GM12878 (cell line): ENCODE measurements around the gene NCAPD2. TPM values are rescaled to one million over a fixed set of nuclear protein-coding genes. Genes with fewer than 3 reads are reported as not detected.
A peak's percentile ranks its signal among the peaks of the same experiment; 100 is the strongest.

Experiments used
- ATAC-seq: fragments of 200-7000 bp; cut with Tn5 transposase; 3 replicates; pipeline ENCODE4 v1.9.1; 2020; ENCODE audit warnings: mild to moderate bottlenecking, moderate library complexity
- BruUV-seq: library from RNA; stranded (reverse); fragments of 400-500 nt; replicated peaks from 2 replicates; lab custom pipeline; 2021; lab: Mats Ljungman, UMichigan
- CTCF ChIA-PET: fragments of 300-600 bp; sonication (Branson Sonifier 250); formaldehyde crosslinking; extraction: SDS; loops from one replicate; lab custom pipeline; 2021; ENCODE audit warnings: inconsistent platforms; lab: Yijun Ruan, JAX
- POLR2A ChIA-PET: fragments of 350-600 bp; formaldehyde crosslinking; extraction: SDS; loops from one replicate; lab custom pipeline; 2021; ENCODE audit warnings: inconsistent platforms; lab: Charles Lee
- RAD21 ChIA-PET: fragments of 300-600 bp; sonication (Branson Sonifier 250); formaldehyde crosslinking; loops from one replicate; lab custom pipeline; 2023; ENCODE audit warnings: antibody characterized with exemption; ENCODE audit not compliant: unreplicated experiment; lab: Charles Lee
- SMC1A ChIA-PET: fragments of 300-600 bp; sonication (Branson Sonifier 250); formaldehyde crosslinking; loops from one replicate; lab custom pipeline; 2023; ENCODE audit not compliant: unreplicated experiment, uncharacterized antibody; lab: Charles Lee
- DNase-seq: peaks from one replicate; pipeline ENCODE4 v3.0.0-alpha.2; 2011; ENCODE audit warnings: low read depth, low spot score
- FAIRE-seq: peaks from 3 replicates; lab custom pipeline; 2011; peaks lifted over from hg19 to GRCh38; lab: Jason Lieb, UNC
- H2AFZ ChIP-seq: 2 replicates; pipeline ENCODE4 v1.6.0; 2011; ENCODE audit warnings: low read depth, low read length, control low read depth; ENCODE audit not compliant: control insufficient read depth
- H3K27ac ChIP-seq: 2 replicates; pipeline ENCODE4 v1.5.1; 2011; ENCODE audit warnings: control low read depth; ENCODE audit not compliant: control insufficient read depth, insufficient read depth
- H3K27me3 ChIP-seq, 2 experiments: replicated peaks in 1 of 2; 2 replicates each; pipeline versions ENCODE4 v1.6.0 to v1.6.1; 2011; ENCODE audit warnings: low read length in 1 of 2; ENCODE audit not compliant: control insufficient read depth in 2 of 2, insufficient read depth in 2 of 2
- H3K36me3 ChIP-seq, 2 experiments: 2 replicates each; pipeline ENCODE4 v1.5.1; 2011; ENCODE audit warnings: low read length in 1 of 2; ENCODE audit not compliant: control insufficient read depth in 2 of 2, insufficient read depth in 2 of 2
- H3K4me1 ChIP-seq: 2 replicates; pipeline ENCODE4 v1.6.1; 2011; ENCODE audit warnings: mild to moderate bottlenecking, low read length, moderate library complexity, mixed read lengths; ENCODE audit not compliant: control insufficient read depth, insufficient read depth
- H3K4me2 ChIP-seq: 2 replicates; pipeline ENCODE4 v1.6.0; 2011; ENCODE audit warnings: control low read depth; ENCODE audit not compliant: control insufficient read depth, insufficient read depth
- H3K4me3 ChIP-seq: fragments of 200-600 bp; sonication (generic); 2 replicates; pipeline ENCODE4 v1.5.1; 2016
- H3K79me2 ChIP-seq: 2 replicates; pipeline ENCODE4 v1.6.0; 2011; ENCODE audit warnings: low read length; ENCODE audit not compliant: control insufficient read depth, insufficient read depth
- H3K9ac ChIP-seq: 2 replicates; pipeline ENCODE4 v1.8.0; 2011; ENCODE audit warnings: low read length, control low read depth, mixed read lengths; ENCODE audit not compliant: control insufficient read depth, insufficient read depth
- H3K9me3 ChIP-seq: replicated peaks from 3 replicates; pipeline ENCODE4 v1.5.1; 2011; ENCODE audit warnings: mild to moderate bottlenecking, low read length; ENCODE audit not compliant: control insufficient read depth, insufficient read depth
- H4K20me1 ChIP-seq: 2 replicates; pipeline ENCODE4 v1.6.0; 2011; ENCODE audit not compliant: control insufficient read depth, insufficient read depth
- CBFB ChIP-seq: IDR thresholded peaks from 2 replicates; pipeline ENCODE4 v1.6.1; 2016; ENCODE audit warnings: antibody characterized with exemption, low read depth
- CUX1 ChIP-seq: IDR thresholded peaks from 2 replicates; pipeline ENCODE4 v1.6.1; 2012; ENCODE audit warnings: improper control_type of control experiment, low read depth, low read length; ENCODE audit not compliant: insufficient replicate concordance
- IRF3 ChIP-seq: fragments of 450-650 bp; IDR thresholded peaks from 2 replicates; pipeline ENCODE4 v1.6.1; 2014; ENCODE audit warnings: mild to moderate bottlenecking
- KLF5 ChIP-seq: fragments of 450-650 bp; IDR thresholded peaks from 2 replicates; pipeline ENCODE4 v1.6.1; 2014; ENCODE audit warnings: mild to moderate bottlenecking; ENCODE audit not compliant: partially characterized antibody
- MXI1 ChIP-seq: fragments of 150-350 bp; IDR thresholded peaks from 2 replicates; pipeline ENCODE4 v1.6.1; 2011; ENCODE audit warnings: low read depth, mild to moderate bottlenecking, inconsistent platforms, low read length, improper control_type of control experiment
- NFXL1 ChIP-seq: fragments of 450-650 bp; IDR thresholded peaks from 2 replicates; pipeline ENCODE4 v1.6.1; 2017; ENCODE audit warnings: antibody characterized with exemption, mild to moderate bottlenecking, borderline replicate concordance
- POLR2A ChIP-seq: IDR thresholded peaks from 2 replicates; pipeline ENCODE4 v1.6.1; 2011; ENCODE audit warnings: low read depth, mild to moderate bottlenecking, low read length
- POU2F2 ChIP-seq: IDR thresholded peaks from 3 replicates; pipeline ENCODE4 v1.6.1; 2011; ENCODE audit warnings: low read depth, mild to moderate bottlenecking, low read length, borderline replicate concordance
- SUZ12 ChIP-seq: fragments of 200-600 bp; sonication (generic); IDR thresholded peaks from one replicate; pipeline ENCODE4 v1.6.1; 2018; ENCODE audit warnings: antibody characterized with exemption, mild to moderate bottlenecking; ENCODE audit not compliant: unreplicated experiment
- ZSCAN29 ChIP-seq: fragments of 450-650 bp; IDR thresholded peaks from 2 replicates; pipeline ENCODE4 v1.6.1; 2017; ENCODE audit warnings: mild to moderate bottlenecking, moderate library complexity
- WGBS: methylation state at CpG from one replicate; pipeline ENCODE4 v1.1.6; 2016; ENCODE audit warnings: low lambda C conversion rate; ENCODE audit not compliant: insufficient replicate concordance, insufficient coverage; ENCODE audit errors: missing lambda C conversion rate; 5-methylcytosine and 5-hydroxymethylcytosine counted together
- in situ Hi-C: fragments of 300-500 bp; cut with MboI; formaldehyde crosslinking; loops from 9 replicates; pipeline ENCODE4 v1.14.3; 2018; ENCODE audit warnings: mixed read lengths
- intact Hi-C: fragments of 100-400 bp; cut with micrococcal nuclease; formaldehyde crosslinking; loops from one replicate; pipeline ENCODE4 v1.14.2; 2022; ENCODE audit not compliant: unreplicated experiment
- polyA plus RNA-seq, 11 experiments: library from polyadenylated mRNA; depleted of rRNA in 4 of 11; unstranded in 6 of 11; stranded (reverse) in 5 of 11; fragments of >200 nt; fragmentation: Nextera tagmentation in 4 of 11; fragmentation: Illumina TruSeq in 1 of 11; extraction: Ambion mirVana in 4 of 11; extraction: Trizol in 1 of 11; gene quantifications; 1 replicate in 1 of 11; 2 replicates in 10 of 11; pipeline versions ENCODE4 v1.2.1 to v1.2.3, GENCODE V29; 2011 to 2016; ENCODE audit warnings: inconsistent platforms in 2 of 11, missing spikeins in 2 of 11, low read depth in 1 of 11
- total RNA-seq, 4 experiments: library from RNA; depleted of rRNA in 3 of 4; stranded (reverse); fragments of >200 nt in 3 of 4; fragmentation: Illumina TruSeq in 1 of 4; extraction: Trizol in 1 of 4; gene quantifications; 2 replicates each; pipeline versions ENCODE4 v1.2.1 to v1.2.3, GENCODE V29; 2013 to 2021

NCAPD2 gene
- total and polyA plus RNA-seq, 10 of the 15 experiments (the other 5 are each of a cell fraction or from before 2014, with no cell fraction given) = 24.2 to 160 (median 110) TPM

DNA sequence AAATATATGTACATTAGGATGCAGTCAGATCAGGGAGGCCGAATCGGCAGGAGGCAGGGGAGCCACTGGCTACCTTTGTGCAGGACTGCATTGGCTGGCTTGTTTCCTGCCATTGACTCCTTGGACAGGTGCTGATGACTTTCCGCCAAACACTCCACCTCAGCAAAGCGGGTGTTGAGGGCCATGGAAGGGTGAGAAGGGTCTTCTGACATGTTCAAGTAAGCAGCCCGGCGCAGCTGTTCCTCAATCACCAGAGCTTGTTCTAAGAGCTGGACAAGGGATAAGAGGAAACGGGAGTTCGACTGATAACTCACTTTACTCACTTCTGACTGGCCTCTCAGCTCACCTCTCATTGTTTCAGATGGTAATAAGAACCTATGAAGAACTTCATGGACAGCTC, 79.1 kb downstream of the NCAPD2 start:
- Histone ChIP-seq H3K4me2 (no peak overlapping the region), H3K4me1 (no peaks in the 10 kb centered on the region), H3K27ac (no peak overlapping the region), H3K9ac (no peak overlapping the region), H3K36me3 (peaks cover 29 to 46% of the 10 kb centered on the region in 2 experiments), H3K4me3 (no peak overlapping the region), H3K9me3 (no peaks in the 10 kb centered on the region), H3K27me3 (no peaks in the 10 kb centered on the region), H2AFZ (no peak overlapping the region), H4K20me1 (no peaks in the 10 kb centered on the region), H3K79me2 (peaks cover 5% of the 10 kb centered on the region)
- no peak for TF ChIP-seq KLF5
- no peak for TF ChIP-seq ZSCAN29
- no peak for TF ChIP-seq SUZ12
- TF ChIP-seq MXI1 = no peak
- TF ChIP-seq NFXL1 = no peak
- TF ChIP-seq POLR2A = 0 out of 2 replicates have a peak, but pooled peaks have one; percentile 23
- no peak for ATAC-seq
- CTCF ChIA-PET = interaction anchor here (0.8 to 3.9 kb wide), 4 partner anchors 10 to 112 kb away, joined by 3 to 43 read pairs (median 10); no protein-coding TSS in a partner anchor
- BruUV-seq = no TSS peak
- intact Hi-C loops = no loop called here
- in situ Hi-C loops = no loop called here
- POLR2A ChIA-PET = interaction anchor here (0.6 kb wide), 1 partner anchor 193 kb away, joined by 3 read pairs; no protein-coding TSS in a partner anchor
- no peak for FAIRE-seq
- RAD21 ChIA-PET = interaction anchor here (0.9 kb wide), 1 partner anchor 30 kb away, joined by 3 read pairs; no protein-coding TSS in a partner anchor
- SMC1A ChIA-PET = interaction anchor here (0.9 to 2.2 kb wide), 3 partner anchors 21 to 181 kb away, joined by 3 to 6 read pairs (median 3); no protein-coding TSS in a partner anchor
- no peak for DNase-seq
- WGBS = 95% methylated on average over 8 of the region's 8 CpGs

DNA sequence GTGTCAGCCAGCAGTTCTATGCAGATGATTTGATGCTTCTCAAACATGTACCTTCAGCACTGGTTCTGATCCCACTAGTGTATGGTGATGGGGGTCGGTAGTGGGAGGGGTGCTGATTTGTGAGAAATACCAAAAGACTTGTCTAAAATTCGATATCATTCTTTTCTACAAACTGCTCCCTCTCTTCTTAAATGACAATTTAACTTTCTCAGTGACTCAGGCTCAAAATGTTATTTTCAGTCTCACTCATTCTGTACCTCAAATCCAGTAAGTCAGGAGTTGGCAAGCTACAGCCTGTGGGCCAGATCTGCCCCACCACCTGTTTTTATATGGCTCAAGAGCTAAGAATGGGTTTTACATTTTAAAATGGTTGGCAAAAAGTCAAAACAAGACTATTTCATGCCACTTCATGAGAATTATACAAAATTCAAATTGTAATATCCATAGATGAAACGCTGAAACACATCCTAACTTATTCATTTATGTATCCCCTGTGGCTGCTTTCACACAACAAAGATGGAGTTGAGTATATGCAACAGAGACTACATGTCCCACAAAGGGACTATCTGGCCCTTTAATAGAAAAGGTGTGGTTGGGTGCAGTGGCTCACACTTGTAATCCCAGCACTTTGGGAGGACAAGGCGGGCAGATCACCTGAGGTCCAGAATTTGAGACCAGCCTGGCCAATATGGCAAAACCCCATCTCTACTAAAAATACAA, 80.8 kb downstream of the NCAPD2 start:
- TF ChIP-seq POU2F2 (no peak), IRF3 (no peak), CBFB (no peak), CUX1 (no peak)
- Histone ChIP-seq H3K27me3 (no peaks in the 10 kb centered on the region), H4K20me1 (no peaks in the 10 kb centered on the region), H3K4me3 (no peak overlapping the region), H3K79me2 (no peaks in the 10 kb centered on the region), H3K27ac (no peak overlapping the region), H2AFZ (no peak overlapping the region), H3K4me1 (no peaks in the 10 kb centered on the region), H3K4me2 (no peak overlapping the region), H3K36me3 (peaks cover 31 to 57% of the 10 kb centered on the region in 2 experiments), H3K9ac (no peak overlapping the region), H3K9me3 (no peaks in the 10 kb centered on the region)
- in situ Hi-C loops = no loop called here
- 27% methylated on average over 4 of the region's 4 CpGs for WGBS
- RAD21 ChIA-PET = no interaction called here
- CTCF ChIA-PET = interaction anchor here (1.0 to 1.8 kb wide), 2 partner anchors 9 to 11 kb away, joined by 3 to 4 read pairs; no protein-coding TSS in a partner anchor
- no TSS peak for BruUV-seq
- POLR2A ChIA-PET = no interaction called here
- DNase-seq (no peak), ATAC-seq (no peak), FAIRE-seq (no peak)
- intact Hi-C loops = no loop called here
- SMC1A ChIA-PET = no interaction called here
